ENCODE data around the gene MAP4K3. TPM values are rescaled to one million over a fixed set of nuclear protein-coding genes. Genes with fewer than 3 reads are reported as not detected.

The MAP4K3 gene
- total RNA-seq, 1 experiment from 2014 or later = 26.6 TPM

GRCh38 chr2:39466311-39466710 lies 29.2 kb upstream of the MAP4K3 start:
- no peak for DNase-seq (ENCODE audit: low read depth, low spot score)
- Histone ChIP-seq H3K36me3 (ENCODE audit: control insufficient read depth, insufficient read depth, low read length) (no peaks in the 10 kb centered on the region), H3K27me3 (ENCODE audit: control insufficient read depth, insufficient read depth, low read length) (no peaks in the 10 kb centered on the region), H3K27ac (ENCODE audit: low read length) (no peak overlapping the region), H3K9me3 (ENCODE audit: control insufficient read depth, insufficient read depth, low read depth, low read length) (no peaks in the 10 kb centered on the region), H3K4me3 (ENCODE audit: low read depth in 2 of 2, low read length in 2 of 2) (no peak overlapping the region), H3K4me1 (ENCODE audit: control insufficient read depth, insufficient read depth, low read length) (peaks cover 6% of the 10 kb centered on the region; the same call in 1 of the 2 replicates)
- no TSS peak for BruUV-seq (replicated peaks)
- no peak for ATAC-seq
- ChIA-PET CTCF (no interaction called here), POLR2A (no interaction called here)
- intact Hi-C loops (cut with micrococcal nuclease; ENCODE audit: unreplicated experiment) = no loop called here
- in situ Hi-C loops (cut with HindIII; ENCODE audit: low pct_unique_long_range_greater_than_20kb, low sequenced_read_pairs) = no loop called here
- TF ChIP-seq SIN3A (IDR thresholded peaks at IDR 0.05; ENCODE audit: borderline replicate concordance, insufficient read depth, low read depth, low read length) (no peak), REST (IDR thresholded peaks at IDR 0.05; ENCODE audit: insufficient read depth in 1 of 2, low read depth in 2 of 2, low read length in 1 of 2) (no peak), POLR2AphosphoS5 (IDR thresholded peaks at IDR 0.05; ENCODE audit: low read depth, low read length) (no peak), CTCF (IDR thresholded peaks at IDR 0.05) (no peak), TCF7L2 (IDR thresholded peaks at IDR 0.05; ENCODE audit: low read depth, low read length) (no peak)

- ATAC-seq (no peak), DNase-seq (ENCODE audit: low read depth, low spot score) (no peak)
- ChIA-PET POLR2A (no interaction called here), CTCF (no interaction called here)
- Histone ChIP-seq H3K27me3 (ENCODE audit: control insufficient read depth, insufficient read depth, low read length) (no peaks in the 10 kb centered on the region), H3K27ac (ENCODE audit: low read length) (no peak overlapping the region), H3K4me1 (ENCODE audit: control insufficient read depth, insufficient read depth, low read length) (peaks cover 5% of the 10 kb centered on the region; the same call in 1 of the 2 replicates), H3K36me3 (ENCODE audit: control insufficient read depth, insufficient read depth, low read length) (no peaks in the 10 kb centered on the region), H3K9me3 (ENCODE audit: control insufficient read depth, insufficient read depth, low read depth, low read length) (no peaks in the 10 kb centered on the region), H3K4me3 (ENCODE audit: low read depth in 2 of 2, low read length in 2 of 2) (no peak overlapping the region)
- in situ Hi-C loops (cut with HindIII; ENCODE audit: low pct_unique_long_range_greater_than_20kb, low sequenced_read_pairs) = no loop called here
- TF ChIP-seq SIN3A (IDR thresholded peaks at IDR 0.05; ENCODE audit: borderline replicate concordance, insufficient read depth, low read depth, low read length) (no peak), CTCF (IDR thresholded peaks at IDR 0.05) (no peak), TCF7L2 (IDR thresholded peaks at IDR 0.05; ENCODE audit: low read depth, low read length) (no peak), REST (IDR thresholded peaks at IDR 0.05; ENCODE audit: insufficient read depth in 1 of 2, low read depth in 2 of 2, low read length in 1 of 2) (no peak), POLR2AphosphoS5 (IDR thresholded peaks at IDR 0.05; ENCODE audit: low read depth, low read length) (no peak)
- no TSS peak for BruUV-seq (replicated peaks)
- intact Hi-C loops (cut with micrococcal nuclease; ENCODE audit: unreplicated experiment) = no loop called here
These were observed 27.8 kb upstream of the MAP4K3 start for GRCh38 chr2:39464864-39465263.

All from Panc1 (cell line).